HG03175 (cell line): ENCODE measurements around the gene KRT25.

Experiments used
- ATAC-seq: cut with Tn5 transposase; IDR thresholded peaks from one replicate; pipeline ENCODE4 v1.9.1; 2021; ENCODE audit warnings: mild to moderate bottlenecking, moderate library complexity; ENCODE audit not compliant: unreplicated experiment

The KRT25 gene, protein sequence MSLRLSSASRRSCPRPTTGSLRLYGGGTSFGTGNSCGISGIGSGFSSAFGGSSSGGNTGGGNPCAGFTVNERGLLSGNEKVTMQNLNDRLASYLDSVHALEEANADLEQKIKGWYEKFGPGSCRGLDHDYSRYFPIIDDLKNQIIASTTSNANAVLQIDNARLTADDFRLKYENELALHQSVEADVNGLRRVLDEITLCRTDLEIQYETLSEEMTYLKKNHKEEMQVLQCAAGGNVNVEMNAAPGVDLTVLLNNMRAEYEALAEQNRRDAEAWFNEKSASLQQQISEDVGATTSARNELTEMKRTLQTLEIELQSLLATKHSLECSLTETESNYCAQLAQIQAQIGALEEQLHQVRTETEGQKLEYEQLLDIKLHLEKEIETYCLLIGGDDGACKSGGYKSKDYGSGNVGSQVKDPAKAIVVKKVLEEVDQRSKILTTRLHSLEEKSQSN

DNA sequence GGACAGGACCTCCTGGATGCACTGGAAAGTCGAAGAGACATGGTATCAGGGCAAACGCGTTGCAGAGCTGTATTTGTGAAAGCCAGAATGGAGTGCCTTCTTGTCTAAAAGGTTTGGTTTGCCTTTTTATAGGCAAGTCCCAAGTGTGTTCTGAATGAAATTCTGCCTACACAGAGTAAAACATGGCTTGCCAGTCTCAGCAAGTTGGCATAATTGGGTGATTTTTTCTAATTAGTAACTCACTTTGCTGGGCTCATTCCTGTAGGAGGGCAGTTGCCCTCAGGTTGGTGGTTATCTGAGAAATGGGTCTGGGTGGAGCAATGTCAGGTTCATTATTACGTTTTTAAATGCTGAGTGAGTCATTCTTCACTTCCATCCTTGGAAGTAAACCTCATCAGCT, at the start of gene KRT25:
Gene KRT25 (minus strand): TSS at position 101 of the 400 bp plus-strand sequence. CDS start 60 bp downstream, at position 41.
- no peak for ATAC-seq

DNA sequence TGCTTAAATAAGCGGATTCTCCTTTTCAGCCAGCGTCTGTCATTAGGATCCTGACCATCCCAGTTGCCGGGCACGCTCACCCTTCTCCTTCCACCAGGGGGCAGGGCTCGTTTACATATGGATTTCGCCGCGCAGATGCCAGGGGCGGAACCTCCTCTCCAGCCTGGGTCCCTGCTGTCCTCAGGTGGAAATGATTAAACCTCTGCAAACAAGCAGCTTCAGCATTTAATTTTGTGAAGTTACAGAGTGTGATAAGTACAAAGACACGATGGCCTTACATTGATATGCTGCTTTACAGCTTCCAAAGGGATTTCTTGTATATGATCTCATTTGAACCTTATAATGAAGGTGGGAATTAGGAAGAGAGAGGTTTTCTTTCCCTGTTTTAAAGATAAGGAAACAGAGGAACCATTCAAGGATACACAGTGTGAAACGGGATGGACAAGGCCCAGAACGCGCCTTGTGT, 48.5 kb upstream of the KRT25 start:
- ATAC-seq, result no peak

DNA sequence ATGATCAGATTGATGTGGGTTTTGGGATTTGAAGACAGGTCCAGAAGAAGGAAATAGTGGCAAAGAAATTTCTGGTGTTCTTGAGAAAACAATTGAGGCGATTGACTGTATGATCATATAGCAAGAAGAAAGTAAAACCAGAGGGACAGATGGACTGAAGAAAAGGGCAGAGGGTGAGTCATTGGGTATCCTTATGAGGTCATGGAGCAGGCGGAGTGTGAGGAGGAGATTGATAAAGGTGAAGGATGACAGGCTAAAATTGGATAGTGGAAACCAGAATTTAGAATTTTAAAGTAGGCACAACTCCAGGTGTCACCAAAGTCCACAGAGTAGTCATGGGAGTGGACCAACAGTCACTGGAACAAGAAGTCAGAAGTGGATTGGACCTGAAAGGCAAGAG, 46.0 kb upstream of the KRT25 start:
- ATAC-seq, result no peak

DNA sequence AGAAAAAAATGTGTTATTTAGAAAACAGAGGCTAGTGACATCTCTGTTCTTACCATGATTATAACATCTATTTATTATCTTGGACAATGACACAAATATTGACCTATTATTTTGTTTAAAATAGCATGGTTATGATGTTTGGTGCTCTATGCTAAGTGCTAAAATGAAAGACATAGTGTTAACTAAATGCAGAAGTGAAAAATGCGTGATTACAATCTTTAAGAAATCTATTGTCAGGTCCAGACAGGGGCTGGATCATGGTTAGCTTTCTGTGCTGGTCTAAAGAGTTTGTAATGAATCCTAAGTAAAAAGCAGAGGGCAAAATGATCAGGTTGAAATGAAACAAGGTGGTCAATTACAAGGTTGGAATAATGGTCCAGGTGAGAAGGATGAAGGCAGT, 45.2 kb upstream of the KRT25 start:
- no peak for ATAC-seq

DNA sequence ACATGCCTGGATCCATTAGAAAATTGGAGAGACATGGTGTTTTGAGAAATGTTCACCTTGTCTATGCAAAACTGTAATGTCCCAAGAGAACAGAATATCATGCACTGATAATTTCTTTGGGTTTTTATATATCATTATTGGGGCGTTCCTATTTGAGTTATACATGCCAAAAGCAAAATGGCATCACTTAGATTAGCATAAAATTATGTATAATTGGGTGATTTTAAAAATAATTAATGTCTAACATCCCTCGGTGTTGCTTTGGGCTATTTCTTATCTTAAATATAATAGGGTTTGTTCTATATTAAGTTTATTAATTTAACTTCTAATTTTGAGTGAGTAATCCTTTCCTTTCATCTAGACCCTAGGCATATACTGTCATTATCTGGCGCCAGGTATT, 44.7 kb upstream of the KRT25 start, which contains the start of gene KRT28:
Gene KRT28 (minus strand): TSS at position 101 of the 400 bp plus-strand sequence. CDS start 66 bp downstream, at position 35.
- ATAC-seq, result no peak

DNA sequence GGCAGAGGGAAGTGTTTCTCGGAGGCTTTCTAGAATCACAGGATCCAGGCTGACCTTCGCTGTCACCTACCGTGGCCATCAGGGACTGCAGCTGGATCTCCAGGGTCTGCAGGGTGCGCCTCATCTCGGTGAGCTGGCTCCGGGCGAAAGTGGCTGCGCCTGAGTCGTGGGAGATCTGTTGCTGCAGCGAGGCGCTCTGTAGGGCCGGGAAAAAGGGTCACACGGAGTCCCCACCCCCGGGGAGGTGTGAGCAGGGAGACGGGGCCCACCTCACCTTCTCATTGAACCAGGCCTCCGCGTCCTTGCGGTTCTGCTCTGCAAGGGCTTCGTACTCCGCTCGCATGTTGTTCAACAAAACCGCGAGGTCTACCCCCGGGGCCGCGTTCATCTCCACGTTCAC, 41.7 kb upstream of the KRT25 start:
- no peak for ATAC-seq

DNA sequence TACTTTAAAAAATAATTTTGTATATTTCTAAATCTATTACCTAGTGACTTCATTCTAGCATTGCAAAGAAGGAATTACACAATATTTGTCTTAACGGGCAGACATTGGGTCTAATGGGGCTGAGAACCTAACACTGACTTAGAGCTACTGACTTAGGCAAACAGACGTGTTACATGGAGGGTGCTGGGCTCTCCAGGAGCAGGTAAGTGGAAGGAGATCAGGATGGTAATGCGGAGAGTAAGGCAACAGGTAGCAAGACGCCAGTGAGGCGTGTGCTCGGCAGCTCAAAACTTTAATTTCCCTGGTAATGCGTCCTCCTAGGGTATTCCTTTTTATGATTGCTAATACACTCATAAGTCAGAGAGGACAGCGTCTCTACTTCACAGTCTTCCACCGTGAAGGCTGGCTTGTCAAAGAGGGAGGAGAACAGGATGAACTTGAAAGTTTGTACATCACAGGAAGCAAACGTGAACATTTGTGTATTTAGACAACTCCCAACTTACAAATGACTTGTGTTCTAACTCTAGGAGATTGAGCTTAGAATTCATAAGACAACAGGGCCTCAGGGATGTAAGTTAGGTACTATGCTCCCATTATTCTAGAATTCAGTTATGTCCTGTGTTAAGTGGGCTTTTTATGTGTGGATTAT, 40.0 kb upstream of the KRT25 start:
- ATAC-seq, result no peak

DNA sequence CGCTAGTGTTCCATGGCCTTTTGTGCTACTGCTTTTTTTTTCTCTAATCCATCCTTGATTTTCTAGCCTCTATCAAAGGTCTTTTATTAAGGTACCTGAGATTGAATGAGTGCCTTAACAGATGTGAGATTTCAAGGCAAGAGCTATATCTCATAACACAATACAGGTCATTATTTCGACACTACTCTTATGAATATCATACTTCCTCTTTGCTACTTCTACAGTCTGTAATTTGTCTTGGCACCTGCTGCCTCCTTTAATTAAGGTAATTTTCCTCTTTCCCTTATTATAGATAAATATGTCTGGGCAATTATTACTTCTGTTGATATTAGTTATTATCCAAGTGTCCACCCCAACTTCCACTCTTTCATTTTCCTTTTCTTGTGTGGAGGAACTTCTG, 39.3 kb upstream of the KRT25 start:
- ATAC-seq, result no peak

DNA sequence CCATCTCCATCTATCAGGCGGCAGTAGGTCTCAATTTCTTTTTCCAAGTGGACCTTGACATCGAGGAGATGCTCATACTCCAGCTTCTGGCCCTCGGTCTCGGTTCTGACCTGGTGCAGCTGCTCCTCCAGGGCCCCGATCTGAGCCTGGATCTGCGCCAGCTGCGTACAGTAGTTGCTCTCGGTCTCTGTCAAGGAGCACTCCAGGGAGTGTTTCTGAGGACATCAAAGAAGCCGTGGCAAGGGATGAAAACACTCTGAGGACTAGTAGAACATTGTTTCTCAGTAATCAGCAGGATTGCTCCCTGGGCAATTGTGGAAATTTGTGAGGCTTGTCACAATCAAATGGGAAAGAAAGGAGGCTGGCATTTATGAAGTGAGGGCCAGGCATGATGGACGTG, 38.7 kb upstream of the KRT25 start:
- ATAC-seq, result no peak

DNA sequence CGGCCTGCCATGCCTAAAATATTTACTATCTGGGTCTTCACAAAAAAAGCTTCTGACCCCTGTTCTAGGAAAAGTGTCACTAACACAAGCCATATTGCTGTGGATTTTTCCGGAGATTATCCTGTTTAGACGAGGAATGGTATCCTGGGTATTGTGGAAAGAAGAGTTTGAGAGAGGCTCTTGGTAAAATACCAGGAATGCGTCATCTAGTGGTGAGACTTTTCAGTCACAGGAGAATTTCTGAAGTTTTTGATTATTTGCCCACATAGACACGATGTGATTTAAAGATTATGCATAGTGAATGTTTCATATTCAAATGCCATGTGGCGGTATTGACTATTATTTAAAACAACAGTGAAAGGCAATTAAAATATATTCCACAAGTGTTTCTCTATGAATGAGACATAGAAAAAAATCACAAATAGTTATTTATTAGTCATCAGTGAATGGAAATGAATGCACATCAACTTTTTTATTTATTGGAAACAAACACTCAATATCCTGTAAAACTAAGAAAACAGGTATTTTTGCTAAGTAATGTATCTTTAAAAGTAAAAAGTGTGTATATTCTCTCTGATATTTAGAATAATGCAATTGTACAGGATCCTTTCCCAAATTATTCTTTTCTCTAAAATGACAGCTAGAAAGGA, 36.8 kb upstream of the KRT25 start:
- no peak for ATAC-seq

DNA sequence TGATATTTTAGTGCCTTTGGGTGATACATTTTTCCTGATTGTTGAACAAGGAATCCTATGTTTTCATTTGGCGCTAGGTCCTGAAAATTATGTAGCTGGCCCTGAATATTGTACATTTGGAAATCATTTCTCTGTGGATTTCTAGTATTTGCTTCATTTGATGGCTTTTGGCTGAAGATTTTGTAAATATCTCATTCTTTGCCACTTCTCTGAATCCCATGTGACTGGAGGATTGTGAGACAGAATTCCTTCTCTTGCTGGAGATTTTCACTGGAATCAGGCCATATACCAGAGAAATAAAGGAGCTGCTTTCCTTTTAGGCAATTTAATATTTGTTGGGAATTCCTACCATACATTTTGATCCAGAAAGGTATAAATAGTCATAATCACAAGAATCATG, 36.0 kb upstream of the KRT25 start:
- no peak for ATAC-seq

DNA sequence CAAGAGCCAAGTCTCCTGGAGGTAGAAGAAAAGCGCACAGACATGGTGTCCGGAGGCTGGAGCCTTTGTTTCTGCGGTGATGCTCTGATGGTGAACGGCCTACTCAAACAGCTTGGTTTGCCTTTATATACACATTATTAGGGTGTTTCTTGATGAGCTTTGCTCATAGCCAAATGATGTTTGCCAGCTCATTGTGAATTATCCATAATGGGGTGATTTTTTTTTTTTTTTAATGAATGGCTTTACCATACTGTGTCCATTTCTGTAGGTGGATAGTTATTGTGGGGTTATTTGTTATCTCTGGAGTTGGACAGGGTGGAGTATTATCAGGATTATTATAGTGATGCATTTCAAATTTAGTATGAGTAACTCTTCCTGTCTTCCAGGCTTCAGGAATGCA, 27.3 kb upstream of the KRT25 start, which contains the start of gene KRT27:
Gene KRT27 (minus strand): TSS at position 101 of the 400 bp plus-strand sequence. CDS start 57 bp downstream, at position 44.
- ATAC-seq, result no peak

DNA sequence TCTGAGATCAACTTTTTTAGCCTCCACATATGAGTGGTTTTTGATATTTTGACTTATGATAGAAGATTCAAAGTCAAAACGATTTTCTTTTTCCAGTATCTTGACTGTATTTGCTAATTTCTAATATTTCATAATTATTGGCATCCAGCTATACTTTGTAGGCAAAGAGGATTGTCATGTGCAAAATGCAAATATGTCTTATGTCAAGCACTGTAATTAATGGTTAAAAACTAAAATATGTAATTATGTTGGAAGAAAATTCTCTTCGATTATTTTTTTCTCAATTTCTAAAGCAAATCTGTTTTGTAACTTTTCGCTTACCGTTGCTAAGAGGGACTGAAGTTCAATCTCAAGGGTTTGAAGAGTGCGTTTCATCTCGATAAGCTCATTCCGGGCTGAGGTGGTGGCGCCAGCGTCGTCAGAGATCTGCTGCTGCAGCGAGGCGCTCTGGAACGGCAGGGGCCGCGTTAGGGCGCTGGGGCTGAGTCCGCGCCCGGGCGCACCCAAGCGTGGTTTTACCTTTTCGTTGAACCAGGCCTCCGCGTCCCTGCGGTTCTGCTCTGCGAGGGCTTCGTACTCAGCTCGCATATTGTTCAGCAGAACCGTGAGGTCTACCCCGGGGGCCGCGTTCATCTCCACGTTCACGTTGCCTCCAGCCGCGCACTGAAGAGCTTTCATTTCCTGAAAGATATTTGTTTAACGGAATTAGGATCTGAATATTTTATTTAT, 24.2 kb upstream of the KRT25 start:
- ATAC-seq, result no peak

DNA sequence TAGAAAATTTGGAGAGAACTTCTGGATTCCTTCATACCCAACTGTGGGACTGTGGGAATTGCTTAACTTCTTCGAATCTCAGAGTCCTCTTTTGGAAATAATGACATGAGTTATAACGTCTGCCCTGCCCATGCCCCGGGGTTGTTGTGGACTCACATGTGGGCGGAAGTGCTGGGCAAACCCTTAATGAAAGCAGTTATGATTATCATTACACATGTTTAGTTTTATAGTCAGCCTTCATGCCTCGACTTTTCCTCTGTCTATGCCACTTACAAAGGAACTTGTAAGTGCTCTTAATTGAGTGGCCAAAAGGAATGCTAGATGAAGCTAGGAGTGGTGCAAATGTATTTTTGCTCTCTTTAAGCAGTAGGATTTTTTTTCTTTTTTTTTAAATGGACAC, 23.3 kb upstream of the KRT25 start:
- no peak for ATAC-seq

DNA sequence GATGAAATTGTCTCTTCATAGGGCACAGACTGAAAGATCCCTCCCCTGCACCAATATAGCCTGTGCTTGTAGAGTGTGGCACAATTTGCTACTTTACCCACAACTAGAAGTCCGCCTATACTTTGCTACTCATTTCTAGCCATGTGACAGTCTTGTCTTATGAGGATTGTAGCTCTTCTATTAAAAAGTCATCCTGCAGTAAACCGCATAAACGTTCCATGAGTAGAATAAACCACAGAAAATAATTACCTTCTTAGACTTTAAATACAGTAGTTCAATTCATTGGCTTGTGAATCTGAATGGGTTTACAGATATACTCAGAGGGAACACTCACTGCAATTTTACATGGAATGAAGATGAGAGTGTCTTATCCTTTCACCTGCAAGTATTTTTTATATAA, 22.8 kb upstream of the KRT25 start:
- no peak for ATAC-seq

DNA sequence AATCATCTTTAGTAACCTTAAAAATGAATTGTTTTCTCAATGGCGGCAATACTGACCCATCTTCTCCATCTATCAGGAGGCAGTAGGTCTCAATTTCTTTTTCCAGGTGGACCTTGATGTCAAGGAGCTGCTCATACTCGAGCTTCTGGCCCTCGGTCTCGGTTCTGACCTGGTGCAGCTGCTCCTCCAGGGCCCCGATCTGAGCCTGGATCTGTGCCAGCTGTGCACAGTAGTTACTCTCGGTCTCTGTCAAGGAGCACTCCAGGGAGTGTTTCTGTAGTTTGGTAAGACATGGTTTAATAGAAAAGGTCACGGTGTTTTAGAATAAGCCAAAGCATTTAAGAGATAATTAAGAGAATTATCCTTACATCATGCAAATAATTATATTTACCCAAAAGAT, 22.3 kb upstream of the KRT25 start:
- ATAC-seq, result no peak

DNA sequence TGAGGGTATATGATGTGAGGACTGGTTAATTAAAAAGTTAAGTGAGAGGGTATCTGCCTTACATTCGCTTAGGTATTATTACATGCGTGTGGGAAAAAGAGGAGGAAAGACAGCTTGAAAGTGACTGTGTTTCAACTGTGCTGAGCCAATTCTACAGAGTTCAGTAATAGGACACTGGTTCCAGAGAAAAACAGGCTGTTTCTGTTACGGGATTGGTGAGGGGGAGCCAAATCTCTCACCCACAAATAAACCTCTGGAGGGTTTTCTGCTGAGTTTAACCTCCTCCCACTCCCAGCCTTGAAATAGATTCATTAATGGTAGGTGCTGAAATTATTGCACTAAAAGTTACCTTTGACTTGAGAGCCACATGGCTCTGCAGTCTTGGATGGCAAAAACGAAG, 20.8 kb upstream of the KRT25 start:
- no peak for ATAC-seq

DNA sequence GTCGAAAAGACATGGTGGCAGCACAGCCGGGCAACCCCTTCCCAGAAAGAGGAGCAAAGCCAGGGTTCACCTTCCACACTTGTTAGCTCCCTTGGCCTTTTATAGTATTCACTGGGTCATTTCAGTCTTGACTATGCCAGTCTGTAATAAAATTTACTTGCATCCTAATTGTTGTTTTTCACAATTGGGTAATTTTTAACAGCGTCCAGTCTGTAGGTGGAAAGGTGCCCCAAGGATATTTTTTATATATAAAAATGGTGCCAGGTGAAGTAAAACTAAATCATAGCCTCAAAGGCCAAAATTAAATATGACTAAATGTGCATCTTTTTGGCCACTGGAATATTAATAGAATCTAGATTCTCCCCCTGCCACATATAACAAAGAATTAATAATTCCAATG, 17.0 kb upstream of the KRT25 start, which contains the start of gene KRT26:
Gene KRT26 (minus strand): TSS at position 101 of the 400 bp plus-strand sequence. CDS start 88 bp downstream, at position 13.
- no peak for ATAC-seq

DNA sequence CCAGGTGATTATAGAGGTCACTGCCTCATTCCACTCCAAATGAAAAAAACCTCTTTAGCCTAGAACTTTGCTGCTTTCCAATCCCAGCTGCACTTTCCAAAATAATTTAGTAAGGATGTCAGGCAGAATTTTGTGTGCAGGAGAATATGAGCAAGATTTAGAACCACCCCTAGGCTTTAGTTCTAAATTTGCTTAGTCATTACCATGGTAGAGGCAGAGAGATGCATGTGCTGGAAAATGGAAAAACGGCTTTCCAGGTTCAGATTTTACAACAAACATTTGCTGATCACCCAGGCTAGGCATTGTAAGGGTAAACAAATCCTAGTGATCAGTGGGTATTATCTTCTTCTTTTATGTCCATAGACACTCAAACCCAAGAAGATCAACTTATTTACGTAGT, 10.5 kb upstream of the KRT25 start:
- no peak for ATAC-seq

DNA sequence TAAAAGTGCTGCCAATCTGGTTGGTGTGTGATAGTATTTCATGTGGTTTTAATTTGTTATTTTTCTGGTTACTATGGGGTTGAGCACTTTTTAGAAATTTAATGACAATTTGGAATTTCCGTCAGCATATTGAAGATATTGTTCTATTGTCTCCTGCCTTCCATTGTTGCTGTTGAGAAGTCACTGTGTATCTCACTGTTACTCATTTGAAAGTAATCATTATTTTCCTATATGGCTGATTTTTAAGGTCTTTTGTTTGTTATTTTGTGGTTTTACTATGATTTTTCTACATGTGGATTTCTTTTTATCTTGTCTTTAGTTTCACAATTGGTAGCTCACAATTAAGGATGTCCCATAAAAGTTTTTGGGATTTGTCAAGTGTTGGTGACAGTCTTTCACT, 8.6 kb upstream of the KRT25 start:
- no peak for ATAC-seq
